Activated CD4-positive, CD25-positive, alpha-beta regulatory T cell treated with anti-CD3 and anti-CD28 coated beads, Interleukin-2, amount 50 U/mL, for 16 hours (primary cell): ENCODE data around the gene VTI1A.

Experiments used
- DNase-seq: peaks from one replicate; pipeline ENCODE4 v3.0.0-alpha.2; 2020; ENCODE audit warnings: low read depth, low spot score

VTI1A gene

GRCh38 chr10:112809736-112810135 is 362.7 kb downstream of the VTI1A start:
- no peak for DNase-seq

GRCh38 chr10:112810711-112811151 is 363.7 kb downstream of the VTI1A start:
- no peak for DNase-seq

GRCh38 chr10:112811741-112812551 is 364.9 kb downstream of the VTI1A start:
- no peak for DNase-seq

- no peak for DNase-seq
Observed at GRCh38 chr10:112812586-112812985, 365.6 kb downstream of the VTI1A start.

GRCh38 chr10:112813866-112814591 is 367.0 kb downstream of the VTI1A start:
- no peak for DNase-seq

GRCh38 chr10:112815269-112816032 is 368.4 kb downstream of the VTI1A start:
- DNase-seq, result no peak

GRCh38 chr10:112816033-112816430 is 369.0 kb downstream of the VTI1A start:
- no peak for DNase-seq

- no peak for DNase-seq
Observed at GRCh38 chr10:112816891-112817290, 369.9 kb downstream of the VTI1A start.

- DNase-seq, result no peak
Observed at GRCh38 chr10:112817981-112818777, 371.2 kb downstream of the VTI1A start.

- no peak for DNase-seq
Observed at GRCh38 chr10:112819231-112819630, 372.2 kb downstream of the VTI1A start.

GRCh38 chr10:112820320-112820719 is 373.3 kb downstream of the VTI1A start:
- DNase-seq, result no peak

- no peak for DNase-seq
Observed at GRCh38 chr10:112821038-112821437, 374.0 kb downstream of the VTI1A start.

- no peak for DNase-seq
Observed at GRCh38 chr10:112821663-112822062, 374.6 kb downstream of the VTI1A start.

- no peak for DNase-seq
Observed at GRCh38 chr10:112823007-112823406, 376.0 kb downstream of the VTI1A start.

- DNase-seq, result no peak
Observed at GRCh38 chr10:112823604-112824003, 376.6 kb downstream of the VTI1A start.

GRCh38 chr10:112826018-112826697 is 379.1 kb downstream of the VTI1A start:
- no peak for DNase-seq

GRCh38 chr10:112827086-112827485 is 380.1 kb downstream of the VTI1A start:
- DNase-seq, result no peak

- no peak for DNase-seq
Observed at GRCh38 chr10:112827951-112828350, 380.9 kb downstream of the VTI1A start.

GRCh38 chr10:112831859-112832258 is 384.8 kb downstream of the VTI1A start:
- DNase-seq, result no peak

GRCh38 chr10:112832361-112832878 is 385.4 kb downstream of the VTI1A start:
- no peak for DNase-seq

GRCh38 chr10:112832959-112833358 is 385.9 kb downstream of the VTI1A start:
- no peak for DNase-seq
